GM19025 (cell line): Measurements from ENCODE around the gene TAF11L3.
"Not testable (repeated sequence)": the region's sequence is repeated elsewhere in the genome, so short reads cannot be mapped to it uniquely, and the experiment has no call there.

ENCODE experiments used
- ATAC-seq: cut with Tn5 transposase; IDR thresholded peaks from one replicate; pipeline ENCODE4 v1.9.1; 2021; ENCODE audit warnings: mild to moderate bottlenecking, low read depth, moderate library complexity; ENCODE audit not compliant: unreplicated experiment

The TAF11L3 gene

DNA sequence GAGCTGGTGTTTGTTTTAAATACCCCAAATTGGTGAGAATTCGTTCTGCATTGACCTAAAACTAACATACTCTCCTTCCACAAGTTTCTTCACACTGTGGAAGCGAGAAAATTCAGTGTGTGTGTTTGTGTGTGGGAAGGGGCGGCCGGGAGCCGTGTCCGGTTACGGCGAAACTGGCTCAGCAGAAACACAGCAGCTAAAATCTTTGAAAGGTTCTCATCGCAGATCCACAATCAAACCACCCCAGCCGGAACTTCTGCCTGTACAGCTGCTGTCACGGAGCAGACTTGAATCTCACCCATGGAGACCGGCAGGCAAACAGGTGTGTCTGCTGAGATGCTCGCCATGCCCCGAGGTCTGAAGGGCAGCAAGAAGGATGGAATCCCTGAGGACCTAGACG is at the start of gene TAF11L3:
TAF11L3 (plus strand) TSS at position 301 of the 400 bp plus-strand sequence.
- not testable (repeated sequence) for ATAC-seq

GRCh38 chr5:17470064-17470463 is 48.1 kb upstream of the TAF11L3 start:
- ATAC-seq, result no peak

- not testable (repeated sequence) for ATAC-seq
These were observed 43.1 kb upstream of the TAF11L3 start for GRCh38 chr5:17475064-17475463.

GRCh38 chr5:17477043-17477442 is 41.1 kb upstream of the TAF11L3 start:
- ATAC-seq, result no peak

GRCh38 chr5:17477573-17478265 is 40.4 kb upstream of the TAF11L3 start:
- ATAC-seq, result no peak

DNA sequence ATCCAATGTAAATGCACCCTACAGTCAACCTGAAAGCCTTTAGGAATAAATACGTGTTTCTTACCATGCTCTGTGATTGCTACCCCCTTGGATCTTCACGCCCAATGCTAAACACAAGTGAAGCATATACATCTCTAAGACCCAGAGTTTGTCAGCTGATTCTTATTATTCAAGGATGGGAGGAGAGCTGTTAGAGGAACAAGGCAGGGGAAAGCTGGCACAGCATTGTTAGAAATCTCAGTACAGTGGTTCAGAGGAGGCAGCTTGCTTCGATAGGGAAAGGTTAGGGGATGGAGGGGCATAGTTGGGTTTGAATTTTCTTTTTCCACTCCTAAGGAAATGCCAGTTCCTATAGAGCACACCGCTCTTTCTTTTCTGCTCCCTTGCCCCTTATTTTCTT is 36.8 kb upstream of the TAF11L3 start:
- no peak for ATAC-seq

GRCh38 chr5:17482790-17483189 is 35.4 kb upstream of the TAF11L3 start:
- no peak for ATAC-seq

GRCh38 chr5:17486464-17487173 is 31.5 kb upstream of the TAF11L3 start:
- not testable (repeated sequence) for ATAC-seq

DNA sequence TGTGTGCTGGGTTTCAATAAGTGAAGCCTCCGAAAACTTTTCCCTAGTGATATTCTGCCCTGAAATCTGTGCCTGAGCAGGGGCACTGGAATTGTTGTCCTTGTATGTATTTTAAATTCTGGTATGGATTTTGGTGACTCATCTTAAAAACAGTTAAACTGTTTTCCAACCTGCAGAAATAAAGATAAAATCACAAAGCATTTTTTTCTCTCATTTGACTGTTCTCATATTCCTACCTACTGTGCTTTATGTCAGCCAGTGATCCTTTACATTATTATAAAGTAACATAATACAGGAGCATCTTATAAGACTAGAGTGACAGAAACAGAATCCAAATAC is 31.0 kb upstream of the TAF11L3 start:
- no peak for ATAC-seq

GRCh38 chr5:17491257-17491656 is 26.9 kb upstream of the TAF11L3 start:
- ATAC-seq, result not testable (repeated sequence)

GRCh38 chr5:17492770-17493169 is 25.4 kb upstream of the TAF11L3 start:
- no peak for ATAC-seq

- no peak for ATAC-seq
These were observed 20.7 kb upstream of the TAF11L3 start for GRCh38 chr5:17497446-17497845.

DNA sequence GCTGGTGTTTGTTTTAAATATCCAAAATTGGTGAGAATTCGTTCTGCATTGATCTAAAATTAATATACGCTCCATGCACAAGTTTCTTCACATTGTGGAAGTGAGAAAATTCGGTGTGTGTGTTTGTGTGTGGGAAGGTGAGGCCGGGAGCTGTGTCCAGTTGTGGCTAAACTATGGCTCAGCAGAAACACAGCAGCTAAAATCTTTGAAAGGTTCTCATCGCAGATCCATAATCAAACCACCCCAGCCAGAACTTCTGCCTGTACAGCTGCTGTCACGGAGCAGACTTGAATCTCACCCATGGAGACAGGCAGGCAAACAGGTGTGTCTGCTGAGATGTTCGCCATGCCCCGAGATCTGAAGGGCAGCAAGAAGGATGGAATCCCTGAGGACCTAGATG is 20.2 kb upstream of the TAF11L3 start, which contains the start of gene TAF11L2:
TAF11L2 (plus strand) TSS at position 301 of the 400 bp plus-strand sequence.
- ATAC-seq, result not testable (repeated sequence)

- ATAC-seq, result no peak
These were observed 6.3 kb upstream of the TAF11L3 start for GRCh38 chr5:17511775-17512325.

GRCh38 chr5:17517526-17517925 is 641 bp upstream of the TAF11L3 start:
- not testable (repeated sequence) for ATAC-seq

DNA sequence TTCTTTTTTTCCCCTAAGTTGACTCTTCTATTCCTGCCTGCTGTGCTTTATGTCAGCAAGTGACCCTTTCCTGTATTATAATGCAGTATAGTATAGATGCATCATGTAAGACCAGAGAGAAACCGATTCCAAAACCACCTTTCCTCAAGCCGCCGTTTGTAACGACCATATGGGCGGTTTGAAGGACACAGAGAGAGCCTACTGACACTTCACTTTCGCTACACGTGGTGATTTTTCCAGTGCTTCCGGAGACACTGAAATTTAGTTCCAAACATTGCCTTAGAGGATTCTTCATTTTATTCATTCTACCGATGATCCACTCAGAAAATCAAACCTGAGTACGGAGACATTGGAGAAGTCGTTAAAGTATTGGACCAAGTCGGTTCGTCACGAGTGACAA is 1.3 kb downstream of the TAF11L3 start:
- not testable (repeated sequence) for ATAC-seq

GRCh38 chr5:17521501-17521900 is 3.3 kb downstream of the TAF11L3 start, which contains the start of gene TAF11L4:
TAF11L4 (plus strand) TSS chr5:17521801.
- ATAC-seq, result not testable (repeated sequence)

- ATAC-seq, result not testable (repeated sequence)
These were observed 6.8 kb downstream of the TAF11L3 start, which contains the start of gene TAF11L5 for GRCh38 chr5:17524935-17525334. TAF11L5 (plus strand) TSS chr5:17525235.

GRCh38 chr5:17526504-17526903 is 8.3 kb downstream of the TAF11L3 start:
- not testable (repeated sequence) for ATAC-seq

DNA sequence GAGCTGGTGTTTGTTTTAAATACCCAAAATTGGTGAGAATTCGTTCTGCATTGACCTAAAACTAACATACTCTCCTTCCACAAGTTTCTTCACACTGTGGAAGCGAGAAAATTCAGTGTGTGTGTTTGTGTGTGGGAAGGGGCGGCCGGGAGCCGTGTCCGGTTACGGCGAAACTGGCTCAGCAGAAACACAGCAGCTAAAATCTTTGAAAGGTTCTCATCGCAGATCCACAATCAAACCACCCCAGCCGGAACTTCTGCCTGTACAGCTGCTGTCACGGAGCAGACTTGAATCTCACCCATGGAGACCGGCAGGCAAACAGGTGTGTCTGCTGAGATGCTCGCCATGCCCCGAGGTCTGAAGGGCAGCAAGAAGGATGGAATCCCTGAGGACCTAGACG is 10.2 kb downstream of the TAF11L3 start, which contains the start of gene TAF11L6:
TAF11L6 (plus strand) TSS at position 301 of the 400 bp plus-strand sequence.
- ATAC-seq, result not testable (repeated sequence)
